NCI-H774 (cell line): ENCODE measurements around the gene LMBR1.
A peak's percentile ranks its signal among the peaks of the same experiment; 100 is the strongest.

ENCODE experiments used
- DNase-seq: peaks from one replicate; lab custom pipeline; 2025; lab: John Stamatoyannopoulos, UW

LMBR1 gene

GRCh38 chr7:156802214-156802613 is 90.8 kb downstream of the LMBR1 start:
- DNase-seq = no peak

- DNase-seq = no peak
Observed at GRCh38 chr7:156795415-156795814, 97.6 kb downstream of the LMBR1 start.

GRCh38 chr7:156793334-156793733 is 99.6 kb downstream of the LMBR1 start:
- no peak for DNase-seq

GRCh38 chr7:156792611-156793010 is 100.4 kb downstream of the LMBR1 start:
- DNase-seq = no peak

- no peak for DNase-seq
Observed at GRCh38 chr7:156791241-156791640, 101.7 kb downstream of the LMBR1 start.

GRCh38 chr7:156790264-156790663 is 102.7 kb downstream of the LMBR1 start:
- DNase-seq = no peak

- DNase-seq = no peak
Observed at GRCh38 chr7:156785998-156786543, 106.9 kb downstream of the LMBR1 start.

- no peak for DNase-seq
Observed at GRCh38 chr7:156783864-156784263, 109.1 kb downstream of the LMBR1 start.

GRCh38 chr7:156781972-156782371 is 111.0 kb downstream of the LMBR1 start:
- DNase-seq = no peak

GRCh38 chr7:156780724-156781455 is 112.1 kb downstream of the LMBR1 start:
- DNase-seq = no peak

GRCh38 chr7:156778668-156779067 is 114.3 kb downstream of the LMBR1 start:
- DNase-seq = no peak

- no peak for DNase-seq
Observed at GRCh38 chr7:156778201-156778600, 114.8 kb downstream of the LMBR1 start.

- DNase-seq = no peak
Observed at GRCh38 chr7:156777364-156778069, 115.5 kb downstream of the LMBR1 start.

GRCh38 chr7:156776527-156776926 is 116.5 kb downstream of the LMBR1 start:
- no peak for DNase-seq

GRCh38 chr7:156773966-156774365 is 119.0 kb downstream of the LMBR1 start:
- no peak for DNase-seq

- DNase-seq = no peak
Observed at GRCh38 chr7:156772725-156773124, 120.3 kb downstream of the LMBR1 start.

GRCh38 chr7:156768698-156769472 is 124.1 kb downstream of the LMBR1 start:
- no peak for DNase-seq

GRCh38 chr7:156766666-156767065 is 126.3 kb downstream of the LMBR1 start:
- DNase-seq = no peak

- DNase-seq = no peak
Observed at GRCh38 chr7:156765901-156766656, 126.9 kb downstream of the LMBR1 start.

- no peak for DNase-seq
Observed at GRCh38 chr7:156764766-156765165, 128.2 kb downstream of the LMBR1 start.

- peak; percentile 15 for DNase-seq
Observed at GRCh38 chr7:156764016-156764669, 128.8 kb downstream of the LMBR1 start.
